Large intestine (tissue), 12 donors: ENCODE data around the gene UBE2K. TPM values are rescaled to one million over a fixed set of nuclear protein-coding genes. Genes with fewer than 3 reads are reported as not detected.
"Not testable (repeated sequence)": the region's sequence is repeated elsewhere in the genome, so short reads cannot be mapped to it uniquely, and the experiment has no call there.

Experiments used
- DNase-seq, 2 donors: peaks; one replicate each; pipeline versions ENCODE4 v3.0.0 to v3.0.0-alpha.2; 2013
- H3K27ac ChIP-seq: one replicate; pipeline ENCODE4 v1.5.1; 2013; ENCODE audit warnings: low read length
- H3K27me3 ChIP-seq: 2 replicates; pipeline ENCODE4 v1.6.1; 2013; ENCODE audit warnings: low read length; ENCODE audit not compliant: control insufficient read depth, insufficient read depth
- H3K36me3 ChIP-seq: 2 replicates; pipeline ENCODE4 v1.6.1; 2013; ENCODE audit warnings: low read length; ENCODE audit not compliant: control insufficient read depth, insufficient read depth
- H3K4me1 ChIP-seq: one replicate; pipeline ENCODE4 v1.6.1; 2013; ENCODE audit warnings: low read length; ENCODE audit not compliant: control insufficient read depth, insufficient read depth
- H3K4me3 ChIP-seq: one replicate; pipeline ENCODE4 v1.5.1; 2013; ENCODE audit warnings: low read length
- H3K9me3 ChIP-seq: one replicate; pipeline ENCODE4 v1.6.1; 2013; ENCODE audit warnings: mild to moderate bottlenecking, low read depth, low read length, moderate library complexity; ENCODE audit not compliant: control insufficient read depth
- WGBS: methylation state at CpG from one replicate; pipeline ENCODE4 v1.1.5; 2013; ENCODE audit warnings: low lambda C conversion rate; ENCODE audit not compliant: insufficient coverage; 5-methylcytosine and 5-hydroxymethylcytosine counted together
- long read RNA-seq, 11 donors: transcript quantifications; one replicate each; lab custom pipeline, GENCODE V29; 2026
- polyA plus RNA-seq: library from polyadenylated mRNA; unstranded; fragments of 120-200 nt; gene quantifications from one replicate; pipeline ENCODE4 v1.2.1, GENCODE V29; 2013

The UBE2K gene
- polyA plus RNA-seq: 55.5 TPM
- long read RNA-seq, donor 1, full-length matches to known transcripts: 11 of 11 reads
- long read RNA-seq, donor 1, partial matches to known transcripts: 0 of 11 reads
- long read RNA-seq, donor 1, other reads (novel, unspliced or antisense): 0 of 11 reads
- long read RNA-seq, donor 2, full-length matches to known transcripts: 39 of 80 reads
- long read RNA-seq, donor 2, partial matches to known transcripts: 27 of 80 reads
- long read RNA-seq, donor 2, other reads (novel, unspliced or antisense): 14 of 80 reads
- long read RNA-seq, donor 3, full-length matches to known transcripts: 42 of 71 reads
- long read RNA-seq, donor 3, partial matches to known transcripts: 29 of 71 reads
- long read RNA-seq, donor 3, other reads (novel, unspliced or antisense): 0 of 71 reads
- long read RNA-seq, donor 4, full-length matches to known transcripts: 4 of 4 reads
- long read RNA-seq, donor 4, partial matches to known transcripts: 0 of 4 reads
- long read RNA-seq, donor 4, other reads (novel, unspliced or antisense): 0 of 4 reads
- long read RNA-seq, donor 5, full-length matches to known transcripts: 15 of 24 reads
- long read RNA-seq, donor 5, partial matches to known transcripts: 9 of 24 reads
- long read RNA-seq, donor 5, other reads (novel, unspliced or antisense): 0 of 24 reads
- long read RNA-seq, donor 6, full-length matches to known transcripts: 25 of 98 reads
- long read RNA-seq, donor 6, partial matches to known transcripts: 73 of 98 reads
- long read RNA-seq, donor 6, other reads (novel, unspliced or antisense): 0 of 98 reads
- long read RNA-seq, donor 7, full-length matches to known transcripts: 12 of 18 reads
- long read RNA-seq, donor 7, partial matches to known transcripts: 6 of 18 reads
- long read RNA-seq, donor 7, other reads (novel, unspliced or antisense): 0 of 18 reads
- long read RNA-seq, donor 8, full-length matches to known transcripts: 36 of 131 reads
- long read RNA-seq, donor 8, partial matches to known transcripts: 89 of 131 reads
- long read RNA-seq, donor 8, other reads (novel, unspliced or antisense): 6 of 131 reads
- long read RNA-seq, donor 9, full-length matches to known transcripts: 24 of 40 reads
- long read RNA-seq, donor 9, partial matches to known transcripts: 16 of 40 reads
- long read RNA-seq, donor 9, other reads (novel, unspliced or antisense): 0 of 40 reads
- long read RNA-seq, donor 10, full-length matches to known transcripts: 21 of 38 reads
- long read RNA-seq, donor 10, partial matches to known transcripts: 17 of 38 reads
- long read RNA-seq, donor 10, other reads (novel, unspliced or antisense): 0 of 38 reads
- long read RNA-seq, donor 11, full-length matches to known transcripts: 17 of 37 reads
- long read RNA-seq, donor 11, partial matches to known transcripts: 20 of 37 reads
- long read RNA-seq, donor 11, other reads (novel, unspliced or antisense): 0 of 37 reads

GRCh38 chr4:39697740-39698423 lies at the start of gene UBE2K:
Gene UBE2K (plus strand): TSS chr4:39698136. CDS start chr4:39698328, 192 bp downstream.
- Histone ChIP-seq H3K36me3 (peaks cover 3% of the 10 kb centered on the region), H3K27ac (peak within 1 kb of the TSS; percentile 96), H3K4me1 (peaks cover 9% of the 10 kb centered on the region), H3K9me3 (no peaks in the 10 kb centered on the region), H3K27me3 (no peaks in the 10 kb centered on the region), H3K4me3 (peak within 1 kb of the TSS; percentile 99)
- WGBS: no CpG with 5 or more reads among the region's 84 CpGs
- peak; percentile 90 to 93 for DNase-seq

- no peak overlapping the region for H3K27ac ChIP-seq
- DNase-seq: no peak
- H3K9me3 ChIP-seq: no peaks in the 10 kb centered on the region
- H3K36me3 ChIP-seq: no peaks in the 10 kb centered on the region
- no peaks in the 10 kb centered on the region for H3K27me3 ChIP-seq
- no peak overlapping the region for H3K4me3 ChIP-seq
- WGBS: 80% methylated on average over 2 of the region's 3 CpGs
- H3K4me1 ChIP-seq: no peaks in the 10 kb centered on the region
Measured at GRCh38 chr4:39648213-39648612, 49.7 kb upstream of the UBE2K start.

GRCh38 chr4:39648827-39649558 lies 48.9 kb upstream of the UBE2K start:
- Histone ChIP-seq H3K27ac (no peak overlapping the region), H3K4me1 (no peaks in the 10 kb centered on the region), H3K27me3 (no peaks in the 10 kb centered on the region), H3K4me3 (no peak overlapping the region), H3K36me3 (no peaks in the 10 kb centered on the region), H3K9me3 (no peaks in the 10 kb centered on the region)
- no peak for DNase-seq
- no CpG with 5 or more reads among the region's 6 CpGs for WGBS

- Histone ChIP-seq H3K27me3 (no peaks in the 10 kb centered on the region), H3K4me3 (no peak overlapping the region), H3K9me3 (no peaks in the 10 kb centered on the region), H3K4me1 (no peaks in the 10 kb centered on the region), H3K27ac (no peak overlapping the region), H3K36me3 (no peaks in the 10 kb centered on the region)
- 20% methylated on average over 1 of the region's 2 CpGs for WGBS
- peak in 1 of 2 donors; percentile 59 for DNase-seq
Measured at GRCh38 chr4:39649639-39650265, 48.2 kb upstream of the UBE2K start.

- not testable (repeated sequence) for H3K4me3 ChIP-seq, H3K9me3 ChIP-seq, H3K27ac ChIP-seq, H3K36me3 ChIP-seq, H3K4me1 ChIP-seq, H3K27me3 ChIP-seq, DNase-seq
- WGBS: no CpG with 5 or more reads among the region's 4 CpGs
Measured at GRCh38 chr4:39651586-39651985, 46.4 kb upstream of the UBE2K start.

GRCh38 chr4:39655211-39655610 lies 42.7 kb upstream of the UBE2K start:
- no peaks in the 10 kb centered on the region for H3K36me3 ChIP-seq
- H3K9me3 ChIP-seq: no peaks in the 10 kb centered on the region
- no peak for DNase-seq
- H3K27ac ChIP-seq: no peak overlapping the region
- no peaks in the 10 kb centered on the region for H3K4me1 ChIP-seq
- no peak overlapping the region for H3K4me3 ChIP-seq
- no peaks in the 10 kb centered on the region for H3K27me3 ChIP-seq

- Histone ChIP-seq H3K27ac (no peak overlapping the region), H3K4me1 (no peaks in the 10 kb centered on the region), H3K9me3 (no peaks in the 10 kb centered on the region), H3K4me3 (no peak overlapping the region), H3K36me3 (no peaks in the 10 kb centered on the region), H3K27me3 (no peaks in the 10 kb centered on the region)
- WGBS: 100% methylated on average over 1 of the region's 3 CpGs
- no peak for DNase-seq
Measured at GRCh38 chr4:39655876-39656275, 42.1 kb upstream of the UBE2K start.

- no CpG with 5 or more reads among the region's 5 CpGs for WGBS
- H3K4me3 ChIP-seq, H3K4me1 ChIP-seq, H3K36me3 ChIP-seq, DNase-seq, H3K9me3 ChIP-seq, H3K27me3 ChIP-seq, H3K27ac ChIP-seq: not testable (repeated sequence)
Measured at GRCh38 chr4:39656638-39657037, 41.3 kb upstream of the UBE2K start.

- H3K4me3 ChIP-seq: no peak overlapping the region
- 97% methylated on average over 4 of the region's 6 CpGs for WGBS
- no peak overlapping the region for H3K27ac ChIP-seq
- DNase-seq: no peak
- no peaks in the 10 kb centered on the region for H3K27me3 ChIP-seq
- no peaks in the 10 kb centered on the region for H3K36me3 ChIP-seq
- no peaks in the 10 kb centered on the region for H3K9me3 ChIP-seq
- no peaks in the 10 kb centered on the region for H3K4me1 ChIP-seq
Measured at GRCh38 chr4:39657465-39657864, 40.5 kb upstream of the UBE2K start.
